ENCODE data around the gene BACH2.
"Not testable (repeated sequence)": the region's sequence is repeated elsewhere in the genome, so short reads cannot be mapped to it uniquely, and the experiment has no call there.

Gene BACH2

GRCh38 chr6:90140683-90141082 lies 156.0 kb downstream of the BACH2 start:
- Histone ChIP-seq H3K27me3 (ENCODE audit: insufficient read depth, poor library complexity, severe bottlenecking) (no peaks in the 10 kb centered on the region), H3K9me3 (ENCODE audit: severe bottlenecking) (no peaks in the 10 kb centered on the region), H3K36me3 (ENCODE audit: low read depth) (no peaks in the 10 kb centered on the region), H3K4me3 (ENCODE audit: severe bottlenecking) (no peak overlapping the region), H3K27ac (ENCODE audit: poor library complexity, severe bottlenecking) (no peak overlapping the region), H3K4me1 (ENCODE audit: insufficient read depth, poor library complexity, severe bottlenecking) (peaks cover 5% of the 10 kb centered on the region)
- no peak for DNase-seq (ENCODE audit: low spot score)
- TF ChIP-seq CTCF (IDR thresholded peaks at IDR 0.05; ENCODE audit: poor library complexity, severe bottlenecking), result no peak
- ATAC-seq (ENCODE audit: low read depth), result no peak

DNA sequence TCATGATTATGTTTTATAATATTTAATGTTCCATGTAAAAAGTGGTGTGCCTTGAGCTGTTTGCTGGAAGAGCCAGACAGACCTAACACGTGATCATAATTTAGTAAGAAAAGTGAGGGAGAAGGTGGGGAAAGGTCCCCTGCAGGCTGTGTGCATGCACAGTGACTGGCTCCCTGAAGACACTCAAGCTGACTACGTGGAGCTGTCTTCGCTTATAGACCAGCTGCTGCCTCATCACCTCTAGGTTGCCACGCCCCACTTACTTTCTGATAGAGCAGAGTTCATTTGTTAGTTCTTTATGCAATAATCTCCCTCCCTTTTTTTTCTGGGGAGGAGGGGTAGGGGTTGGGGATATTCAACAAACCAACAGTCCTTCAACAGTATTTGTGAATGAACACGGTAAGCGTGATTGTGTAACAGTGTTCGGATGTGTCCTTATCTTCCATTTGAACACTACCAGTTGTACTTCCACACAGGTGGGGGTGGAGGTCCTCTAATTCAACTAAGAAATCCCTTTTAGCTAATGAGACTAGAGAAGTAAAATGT lies 157.3 kb downstream of the BACH2 start:
- no peak for ATAC-seq (ENCODE audit: low read depth)
- TF ChIP-seq CTCF (IDR thresholded peaks at IDR 0.05; ENCODE audit: poor library complexity, severe bottlenecking), result no peak
- Histone ChIP-seq H3K36me3 (ENCODE audit: low read depth) (no peaks in the 10 kb centered on the region), H3K4me3 (ENCODE audit: severe bottlenecking) (no peak overlapping the region), H3K27me3 (ENCODE audit: insufficient read depth, poor library complexity, severe bottlenecking) (no peaks in the 10 kb centered on the region), H3K27ac (ENCODE audit: poor library complexity, severe bottlenecking) (no peak overlapping the region), H3K4me1 (ENCODE audit: insufficient read depth, poor library complexity, severe bottlenecking) (no peaks in the 10 kb centered on the region), H3K9me3 (ENCODE audit: severe bottlenecking) (no peaks in the 10 kb centered on the region)
- DNase-seq (ENCODE audit: low spot score), result no peak

DNA sequence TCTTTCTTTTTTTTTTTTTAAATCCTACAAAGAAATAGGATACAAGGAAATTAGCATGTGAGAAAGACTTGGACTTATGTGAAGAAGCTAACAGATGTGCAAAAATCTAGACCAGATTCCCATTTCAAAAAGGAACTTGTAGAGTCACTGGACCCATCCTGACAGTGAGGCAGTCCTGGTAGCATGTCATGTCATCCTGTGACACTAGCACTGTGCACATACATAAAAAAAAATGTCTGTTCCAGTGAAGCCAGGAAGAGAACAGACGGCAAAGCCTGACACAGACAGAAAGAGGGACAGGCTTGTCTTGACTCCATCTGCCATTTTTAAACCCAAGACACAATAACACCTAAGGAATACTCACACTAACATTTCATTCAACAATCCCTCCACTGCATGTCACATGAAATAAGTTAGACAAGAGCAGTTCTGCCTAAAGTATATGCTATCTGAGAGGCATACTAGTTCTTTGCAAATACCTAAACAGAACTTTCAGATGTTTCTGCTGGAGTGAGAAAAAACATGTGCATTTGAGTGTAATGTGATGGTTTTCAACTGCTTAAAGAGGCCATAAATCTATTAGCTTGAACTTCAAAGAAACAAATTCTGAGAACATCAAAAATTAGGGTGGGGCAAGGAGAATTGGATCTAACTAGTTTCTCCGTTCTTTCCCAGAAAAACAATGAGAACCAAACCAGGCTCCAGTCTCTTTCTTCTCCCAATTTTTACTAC lies 159.6 kb downstream of the BACH2 start:
- no peak for DNase-seq (ENCODE audit: low spot score)
- TF ChIP-seq CTCF (IDR thresholded peaks at IDR 0.05; ENCODE audit: poor library complexity, severe bottlenecking), result no peak
- H3K27ac ChIP-seq (ENCODE audit: poor library complexity, severe bottlenecking), result no peak overlapping the region

GRCh38 chr6:90136176-90136575 lies 160.5 kb downstream of the BACH2 start:
- Histone ChIP-seq H3K4me3 (ENCODE audit: severe bottlenecking) (no peak overlapping the region), H3K4me1 (ENCODE audit: insufficient read depth, poor library complexity, severe bottlenecking) (no peaks in the 10 kb centered on the region), H3K36me3 (ENCODE audit: low read depth) (no peaks in the 10 kb centered on the region), H3K27ac (ENCODE audit: poor library complexity, severe bottlenecking) (no peak overlapping the region), H3K27me3 (ENCODE audit: insufficient read depth, poor library complexity, severe bottlenecking) (no peaks in the 10 kb centered on the region), H3K9me3 (ENCODE audit: severe bottlenecking) (no peaks in the 10 kb centered on the region)
- TF ChIP-seq CTCF (IDR thresholded peaks at IDR 0.05; ENCODE audit: poor library complexity, severe bottlenecking), result no peak
- no peak for ATAC-seq (ENCODE audit: low read depth)
- DNase-seq (ENCODE audit: low spot score), result no peak

More for the DNA sequence above, 159.6 kb downstream of the BACH2 start:
- Histone ChIP-seq H3K27me3 (ENCODE audit: insufficient read depth, poor library complexity, severe bottlenecking) (no peaks in the 10 kb centered on the region), H3K4me1 (ENCODE audit: insufficient read depth, poor library complexity, severe bottlenecking) (no peaks in the 10 kb centered on the region), H3K36me3 (ENCODE audit: low read depth) (no peaks in the 10 kb centered on the region), H3K4me3 (ENCODE audit: severe bottlenecking) (no peak overlapping the region), H3K9me3 (ENCODE audit: severe bottlenecking) (no peaks in the 10 kb centered on the region)
- no peak for ATAC-seq (ENCODE audit: low read depth)

GRCh38 chr6:90135667-90136066 lies 161.0 kb downstream of the BACH2 start:
- no peaks in the 10 kb centered on the region for H3K27me3 ChIP-seq (ENCODE audit: insufficient read depth, poor library complexity, severe bottlenecking)
- no peaks in the 10 kb centered on the region for H3K9me3 ChIP-seq (ENCODE audit: severe bottlenecking)
- DNase-seq (ENCODE audit: low spot score) (no peak), ATAC-seq (ENCODE audit: low read depth) (peak; percentile 86)
- no peaks in the 10 kb centered on the region for H3K4me1 ChIP-seq (ENCODE audit: insufficient read depth, poor library complexity, severe bottlenecking)
- no peak overlapping the region for H3K4me3 ChIP-seq (ENCODE audit: severe bottlenecking)
- H3K36me3 ChIP-seq (ENCODE audit: low read depth), result no peaks in the 10 kb centered on the region
- no peak for TF ChIP-seq CTCF (IDR thresholded peaks at IDR 0.05; ENCODE audit: poor library complexity, severe bottlenecking)
- no peak overlapping the region for H3K27ac ChIP-seq (ENCODE audit: poor library complexity, severe bottlenecking)

DNA sequence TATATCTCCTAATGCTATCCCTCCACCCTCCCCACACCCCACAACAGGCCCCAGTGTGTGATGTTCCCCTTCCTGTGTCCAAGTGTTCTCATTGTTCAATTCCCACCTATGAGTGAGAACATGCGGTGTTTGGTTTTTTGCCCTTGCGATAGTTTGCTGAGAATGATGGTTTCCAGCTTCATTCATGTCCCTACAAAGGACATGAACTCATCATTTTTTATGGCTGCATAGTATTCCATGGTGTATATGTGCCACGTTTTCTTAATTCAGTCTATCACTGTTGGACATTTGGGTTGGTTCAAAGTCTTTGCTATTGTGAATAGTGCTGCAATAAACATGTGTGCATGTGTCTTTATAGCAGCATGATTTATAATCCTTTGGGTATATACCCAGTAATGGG lies 163.0 kb downstream of the BACH2 start:
- not testable (repeated sequence) for H3K4me1 ChIP-seq (ENCODE audit: insufficient read depth, poor library complexity, severe bottlenecking); H3K36me3 ChIP-seq (ENCODE audit: low read depth); H3K27ac ChIP-seq (ENCODE audit: poor library complexity, severe bottlenecking); H3K9me3 ChIP-seq (ENCODE audit: severe bottlenecking); H3K4me3 ChIP-seq (ENCODE audit: severe bottlenecking); ATAC-seq (ENCODE audit: low read depth); DNase-seq (ENCODE audit: low spot score); H3K27me3 ChIP-seq (ENCODE audit: insufficient read depth, poor library complexity, severe bottlenecking)
